ENCODE data around the gene KCNT2. TPM values are rescaled to one million over a fixed set of nuclear protein-coding genes. Genes with fewer than 3 reads are reported as not detected.

Gene KCNT2
- total and polyA plus RNA-seq, 10 of the 15 experiments (the other 5 are each of a cell fraction or from before 2014, with no cell fraction given): not detected

DNA sequence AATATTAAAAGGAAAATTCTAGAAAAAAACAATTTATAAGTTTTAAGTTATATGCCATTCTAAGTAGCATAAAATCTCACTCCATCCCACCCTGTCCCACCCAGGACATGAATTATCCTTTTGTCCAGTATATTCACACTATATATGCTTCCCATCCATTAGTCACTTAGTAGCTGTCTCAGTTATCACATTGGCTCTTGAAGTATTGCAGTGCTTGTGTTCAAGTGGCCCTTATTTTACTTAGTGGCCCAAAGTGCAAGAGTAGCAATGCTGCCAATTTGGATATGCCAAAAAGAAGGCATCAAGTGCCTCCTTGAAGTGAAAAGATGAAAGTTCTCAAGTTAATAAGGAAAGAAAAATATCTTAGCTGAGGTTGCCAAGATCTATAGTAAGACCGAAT lies 192.3 kb downstream of the KCNT2 start:
- Histone ChIP-seq H3K9me3 (replicated peaks; ENCODE audit: control insufficient read depth, insufficient read depth, low read length) (no peaks in the 10 kb centered on the region), H3K27me3 (replicated peaks in 1 of 2; ENCODE audit: control insufficient read depth in 2 of 2, insufficient read depth in 2 of 2, low read length in 1 of 2) (no peaks in the 10 kb centered on the region), H3K79me2 (ENCODE audit: control insufficient read depth, insufficient read depth, low read length) (no peaks in the 10 kb centered on the region), H4K20me1 (ENCODE audit: control insufficient read depth, insufficient read depth) (no peaks in the 10 kb centered on the region), H2AFZ (ENCODE audit: control insufficient read depth, low read depth, low read length) (no peak overlapping the region), H3K4me3 (no peak overlapping the region), H3K4me2 (ENCODE audit: control insufficient read depth, insufficient read depth) (no peak overlapping the region), H3K36me3 (ENCODE audit: control insufficient read depth in 2 of 2, insufficient read depth in 2 of 2, low read length in 1 of 2) (no peaks in the 10 kb centered on the region), H3K9ac (ENCODE audit: control insufficient read depth, insufficient read depth, low read length) (no peak overlapping the region), H3K4me1 (ENCODE audit: control insufficient read depth, insufficient read depth, low read length) (no peaks in the 10 kb centered on the region), H3K27ac (ENCODE audit: control insufficient read depth, insufficient read depth) (no peak overlapping the region)
- SMC1A ChIA-PET (ENCODE audit: uncharacterized antibody, unreplicated experiment): no interaction called here
- RAD21 ChIA-PET (ENCODE audit: unreplicated experiment): no interaction called here
- WGBS (ENCODE audit: insufficient coverage, insufficient replicate concordance, low lambda C conversion rate, missing lambda C conversion rate): 53% methylated on average over 1 of the region's 1 CpG
- in situ Hi-C loops (cut with MboI) (no loop called here), intact Hi-C loops (cut with micrococcal nuclease; ENCODE audit: unreplicated experiment) (no loop called here)
- FAIRE-seq: no peak
- CTCF ChIA-PET: no interaction called here
- TF ChIP-seq CHD2 (IDR thresholded peaks at IDR 0.05; ENCODE audit: borderline replicate concordance, low read depth, low read length) (no peak), HDAC6 (IDR thresholded peaks at IDR 0.05; ENCODE audit: unreplicated experiment) (no peak), ZNF622 (IDR thresholded peaks at IDR 0.05) (no peak), ZNF24 (IDR thresholded peaks at IDR 0.05) (no peak), NFXL1 (IDR thresholded peaks at IDR 0.05; ENCODE audit: borderline replicate concordance) (no peak), SPI1 (IDR thresholded peaks at IDR 0.05; ENCODE audit: borderline replicate concordance, insufficient read depth, low read depth, low read length) (no peak), EP300 (IDR thresholded peaks at IDR 0.05; ENCODE audit: borderline replicate concordance in 1 of 2, control insufficient read depth in 1 of 2, low read depth in 2 of 2, low read length in 2 of 2) (no peak), CHD1 (IDR thresholded peaks at IDR 0.05; ENCODE audit: low read depth, low read length) (no peak), EGR1 (IDR thresholded peaks at IDR 0.05; ENCODE audit: borderline replicate concordance in 1 of 2, low read depth in 2 of 2, low read length in 2 of 2) (no peak), MXI1 (IDR thresholded peaks at IDR 0.05; ENCODE audit: low read depth, low read length) (no peak), ZZZ3 (IDR thresholded peaks at IDR 0.05; ENCODE audit: control insufficient read depth, insufficient read length, low read depth) (no peak), ASH2L (IDR thresholded peaks at IDR 0.05; ENCODE audit: borderline replicate concordance, low read depth) (no peak)
- TF ChIP-seq, protein P1, sequence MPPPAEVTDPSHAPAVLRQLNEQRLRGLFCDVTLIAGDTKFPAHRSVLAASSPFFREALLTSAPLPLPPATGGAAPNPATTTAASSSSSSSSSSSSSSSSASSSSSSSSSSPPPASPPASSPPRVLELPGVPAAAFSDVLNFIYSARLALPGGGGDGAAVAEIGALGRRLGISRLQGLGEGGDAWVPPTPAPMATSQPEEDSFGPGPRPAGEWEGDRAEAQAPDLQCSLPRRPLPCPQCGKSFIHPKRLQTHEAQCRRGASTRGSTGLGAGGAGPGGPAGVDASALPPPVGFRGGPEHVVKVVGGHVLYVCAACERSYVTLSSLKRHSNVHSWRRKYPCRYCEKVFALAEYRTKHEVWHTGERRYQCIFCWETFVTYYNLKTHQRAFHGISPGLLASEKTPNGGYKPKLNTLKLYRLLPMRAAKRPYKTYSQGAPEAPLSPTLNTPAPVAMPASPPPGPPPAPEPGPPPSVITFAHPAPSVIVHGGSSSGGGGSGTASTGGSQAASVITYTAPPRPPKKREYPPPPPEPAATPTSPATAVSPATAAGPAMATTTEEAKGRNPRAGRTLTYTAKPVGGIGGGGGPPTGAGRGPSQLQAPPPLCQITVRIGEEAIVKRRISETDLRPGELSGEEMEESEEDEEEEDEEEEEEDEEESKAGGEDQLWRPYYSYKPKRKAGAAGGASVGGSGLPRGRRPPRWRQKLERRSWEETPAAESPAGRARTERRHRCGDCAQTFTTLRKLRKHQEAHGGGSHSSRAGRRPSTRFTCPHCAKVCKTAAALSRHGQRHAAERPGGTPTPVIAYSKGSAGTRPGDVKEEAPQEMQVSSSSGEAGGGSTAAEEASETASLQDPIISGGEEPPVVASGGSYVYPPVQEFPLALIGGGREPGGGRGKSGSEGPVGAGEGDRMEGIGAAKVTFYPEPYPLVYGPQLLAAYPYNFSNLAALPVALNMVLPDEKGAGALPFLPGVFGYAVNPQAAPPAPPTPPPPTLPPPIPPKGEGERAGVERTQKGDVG (CRISPR knock-in tag; IDR thresholded peaks at IDR 0.05): no peak
- TF ChIP-seq, protein P2, sequence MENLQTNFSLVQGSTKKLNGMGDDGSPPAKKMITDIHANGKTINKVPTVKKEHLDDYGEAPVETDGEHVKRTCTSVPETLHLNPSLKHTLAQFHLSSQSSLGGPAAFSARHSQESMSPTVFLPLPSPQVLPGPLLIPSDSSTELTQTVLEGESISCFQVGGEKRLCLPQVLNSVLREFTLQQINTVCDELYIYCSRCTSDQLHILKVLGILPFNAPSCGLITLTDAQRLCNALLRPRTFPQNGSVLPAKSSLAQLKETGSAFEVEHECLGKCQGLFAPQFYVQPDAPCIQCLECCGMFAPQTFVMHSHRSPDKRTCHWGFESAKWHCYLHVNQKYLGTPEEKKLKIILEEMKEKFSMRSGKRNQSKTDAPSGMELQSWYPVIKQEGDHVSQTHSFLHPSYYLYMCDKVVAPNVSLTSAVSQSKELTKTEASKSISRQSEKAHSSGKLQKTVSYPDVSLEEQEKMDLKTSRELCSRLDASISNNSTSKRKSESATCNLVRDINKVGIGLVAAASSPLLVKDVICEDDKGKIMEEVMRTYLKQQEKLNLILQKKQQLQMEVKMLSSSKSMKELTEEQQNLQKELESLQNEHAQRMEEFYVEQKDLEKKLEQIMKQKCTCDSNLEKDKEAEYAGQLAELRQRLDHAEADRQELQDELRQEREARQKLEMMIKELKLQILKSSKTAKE (IDR thresholded peaks at IDR 0.05; ENCODE audit: low read depth, poor library complexity, severe bottlenecking): no peak
- ATAC-seq: no peak
- POLR2A ChIA-PET: no interaction called here
- no TSS peak for BruUV-seq (replicated peaks)
- no peak for DNase-seq (ENCODE audit: low read depth, low spot score)

Data from GM12878 (cell line).